DND-41 (cell line): ENCODE measurements around the gene TMEM19.

Experiments used
- EZH2 ChIP-seq: IDR thresholded peaks from 3 replicates; pipeline ENCODE4 v1.6.1; 2012; ENCODE audit warnings: borderline replicate concordance, low read depth, mild to moderate bottlenecking, moderate library complexity, low read length, inconsistent platforms; ENCODE audit not compliant: severe bottlenecking
- TF ChIP-seq, protein P1 (sequence below): IDR thresholded peaks from 2 replicates; pipeline ENCODE4 v1.5.1; 2012; ENCODE audit warnings: borderline replicate concordance, low read length, moderate library complexity, mild to moderate bottlenecking; ENCODE audit not compliant: poor library complexity, severe bottlenecking; ENCODE audit errors: extremely low read depth

DNA sequence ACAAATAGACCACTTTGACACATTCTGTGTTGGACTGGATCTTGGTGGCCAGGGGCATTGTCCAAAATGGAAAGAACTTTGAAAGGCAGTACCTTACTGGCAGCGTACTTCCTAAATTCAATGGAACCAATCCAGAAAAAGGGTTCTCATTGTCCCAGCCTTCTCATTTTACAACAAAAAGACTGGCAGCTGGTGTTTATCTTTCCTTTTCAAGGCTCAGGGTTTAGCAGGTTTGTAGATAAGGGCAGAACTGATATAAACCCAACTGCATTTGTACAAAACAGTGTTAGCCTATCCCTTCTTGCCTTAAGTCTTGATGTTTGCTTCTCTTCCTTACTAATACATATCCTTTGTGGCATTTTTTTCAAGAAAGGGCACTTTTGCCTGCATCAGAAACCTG is 14.1 kb upstream of the TMEM19 start:
- no peak for TF ChIP-seq EZH2
- TF ChIP-seq, protein P1, sequence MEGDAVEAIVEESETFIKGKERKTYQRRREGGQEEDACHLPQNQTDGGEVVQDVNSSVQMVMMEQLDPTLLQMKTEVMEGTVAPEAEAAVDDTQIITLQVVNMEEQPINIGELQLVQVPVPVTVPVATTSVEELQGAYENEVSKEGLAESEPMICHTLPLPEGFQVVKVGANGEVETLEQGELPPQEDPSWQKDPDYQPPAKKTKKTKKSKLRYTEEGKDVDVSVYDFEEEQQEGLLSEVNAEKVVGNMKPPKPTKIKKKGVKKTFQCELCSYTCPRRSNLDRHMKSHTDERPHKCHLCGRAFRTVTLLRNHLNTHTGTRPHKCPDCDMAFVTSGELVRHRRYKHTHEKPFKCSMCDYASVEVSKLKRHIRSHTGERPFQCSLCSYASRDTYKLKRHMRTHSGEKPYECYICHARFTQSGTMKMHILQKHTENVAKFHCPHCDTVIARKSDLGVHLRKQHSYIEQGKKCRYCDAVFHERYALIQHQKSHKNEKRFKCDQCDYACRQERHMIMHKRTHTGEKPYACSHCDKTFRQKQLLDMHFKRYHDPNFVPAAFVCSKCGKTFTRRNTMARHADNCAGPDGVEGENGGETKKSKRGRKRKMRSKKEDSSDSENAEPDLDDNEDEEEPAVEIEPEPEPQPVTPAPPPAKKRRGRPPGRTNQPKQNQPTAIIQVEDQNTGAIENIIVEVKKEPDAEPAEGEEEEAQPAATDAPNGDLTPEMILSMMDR: no peak
